Neural crest cell (in vitro differentiated cells): ENCODE measurements around the gene NBPF4. TPM values are rescaled to one million over a fixed set of nuclear protein-coding genes. Genes with fewer than 3 reads are reported as not detected.
A peak's percentile ranks its signal among the peaks of the same experiment; 100 is the strongest.
"Not testable (repeated sequence)": the region's sequence is repeated elsewhere in the genome, so short reads cannot be mapped to it uniquely, and the experiment has no call there.

Experiments
- DNase-seq: peaks from one replicate; pipeline ENCODE4 v3.0.0; 2021; ENCODE audit warnings: low read depth, mixed read lengths, low spot score
- H3K27ac Mint-ChIP-seq: one replicate; pipeline ENCODE4 v1.8.0; 2021; ENCODE audit warnings: mild to moderate bottlenecking, mixed read lengths; ENCODE audit not compliant: unreplicated experiment
- H3K27me3 Mint-ChIP-seq: 2 replicates; pipeline ENCODE4 v1.8.0; 2021; ENCODE audit warnings: low read depth, mild to moderate bottlenecking, mixed read lengths
- H3K36me3 Mint-ChIP-seq: 2 replicates; pipeline ENCODE4 v1.8.0; 2021; ENCODE audit warnings: low read depth, mild to moderate bottlenecking, mixed read lengths
- H3K4me1 Mint-ChIP-seq: 2 replicates; pipeline ENCODE4 v1.8.0; 2021; ENCODE audit warnings: mixed read lengths
- H3K4me3 Mint-ChIP-seq: one replicate; pipeline ENCODE4 v1.8.0; 2021; ENCODE audit warnings: mild to moderate bottlenecking, mixed read lengths
- H3K9me3 Mint-ChIP-seq: 2 replicates; pipeline ENCODE4 v1.8.0; 2021; ENCODE audit warnings: mixed read lengths
- total RNA-seq: library from RNA; stranded (reverse); gene quantifications from 2 replicates; pipeline ENCODE4 v1.2.1, GENCODE V29; 2021
- TF ChIP-seq, protein P1 (sequence below): fragments of 200-600 bp; sonication (generic); conservative IDR thresholded peaks from 2 replicates; pipeline ENCODE4 v1.5.0; 2021; ENCODE audit warnings: antibody characterized with exemption, mild to moderate bottlenecking

Gene NBPF4
- total RNA-seq, 1 donor from 2014 or later, result not detected

DNA sequence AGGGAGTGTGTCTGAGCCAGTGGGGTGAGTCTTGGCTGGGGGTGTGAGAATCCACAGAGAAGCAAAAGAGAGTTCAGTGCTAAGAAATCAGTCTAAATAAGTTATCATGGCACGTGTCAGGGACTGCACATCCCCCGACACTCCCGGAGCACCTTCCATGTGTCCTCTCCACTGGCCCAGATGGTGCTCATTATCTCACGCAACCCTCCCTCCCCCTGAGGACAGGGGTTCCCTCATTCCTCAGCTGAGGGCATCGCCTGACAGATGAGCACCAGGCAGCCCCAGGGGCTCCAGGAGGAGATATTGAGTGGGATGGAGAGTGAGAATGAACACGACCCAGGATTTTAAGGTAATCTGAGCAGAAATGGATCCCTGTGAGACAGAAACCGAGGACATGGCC lies 16.1 kb downstream of the NBPF4 start:
- DNase-seq, H3K27me3 Mint-ChIP-seq, H3K4me3 Mint-ChIP-seq, H3K4me1 Mint-ChIP-seq, H3K27ac Mint-ChIP-seq, H3K36me3 Mint-ChIP-seq, H3K9me3 Mint-ChIP-seq: not testable (repeated sequence)

DNA sequence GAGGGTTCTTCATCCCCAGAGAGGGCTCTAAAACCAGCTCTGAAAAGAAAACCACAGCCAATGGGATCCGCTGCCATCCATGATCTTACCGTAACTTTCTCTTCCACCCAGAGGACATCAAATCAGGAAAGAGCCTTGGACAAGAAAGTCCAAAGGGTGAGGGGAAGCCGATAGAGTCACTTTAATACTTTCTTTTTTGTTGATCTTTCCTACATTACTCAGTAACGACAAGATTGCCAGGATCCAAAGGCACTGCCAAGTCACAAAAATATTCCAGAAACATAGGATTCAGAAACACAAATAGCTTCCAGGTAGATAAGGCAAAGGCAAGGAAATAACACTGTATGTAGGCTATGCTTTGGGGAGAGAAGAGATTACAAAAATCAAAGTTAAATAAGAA lies 17.0 kb downstream of the NBPF4 start:
- H3K4me1 Mint-ChIP-seq, H3K36me3 Mint-ChIP-seq, H3K27ac Mint-ChIP-seq, H3K9me3 Mint-ChIP-seq, H3K27me3 Mint-ChIP-seq, H3K4me3 Mint-ChIP-seq, DNase-seq: not testable (repeated sequence)

DNA sequence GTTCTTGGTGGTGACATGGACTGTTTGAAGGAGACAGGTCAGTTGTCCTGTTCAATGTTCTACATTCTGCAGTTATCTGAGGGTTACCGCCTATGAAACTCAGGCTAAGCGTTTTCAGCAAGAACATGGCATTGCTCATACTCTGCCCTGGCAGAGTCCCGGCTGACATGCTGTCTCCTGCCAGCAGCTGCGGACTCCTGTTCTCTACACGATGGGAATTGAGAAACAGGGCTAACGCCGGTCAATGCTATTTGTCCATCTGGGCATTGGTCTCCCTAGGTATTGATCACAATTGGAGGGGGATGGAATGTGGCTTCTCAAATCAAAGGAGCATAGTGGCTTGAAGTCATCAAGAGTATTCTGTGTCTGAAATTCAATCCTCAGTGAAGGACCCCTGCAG lies 20.6 kb downstream of the NBPF4 start:
- H3K9me3 Mint-ChIP-seq, H3K4me3 Mint-ChIP-seq, H3K27ac Mint-ChIP-seq, H3K27me3 Mint-ChIP-seq, H3K4me1 Mint-ChIP-seq, DNase-seq, H3K36me3 Mint-ChIP-seq: not testable (repeated sequence)

DNA sequence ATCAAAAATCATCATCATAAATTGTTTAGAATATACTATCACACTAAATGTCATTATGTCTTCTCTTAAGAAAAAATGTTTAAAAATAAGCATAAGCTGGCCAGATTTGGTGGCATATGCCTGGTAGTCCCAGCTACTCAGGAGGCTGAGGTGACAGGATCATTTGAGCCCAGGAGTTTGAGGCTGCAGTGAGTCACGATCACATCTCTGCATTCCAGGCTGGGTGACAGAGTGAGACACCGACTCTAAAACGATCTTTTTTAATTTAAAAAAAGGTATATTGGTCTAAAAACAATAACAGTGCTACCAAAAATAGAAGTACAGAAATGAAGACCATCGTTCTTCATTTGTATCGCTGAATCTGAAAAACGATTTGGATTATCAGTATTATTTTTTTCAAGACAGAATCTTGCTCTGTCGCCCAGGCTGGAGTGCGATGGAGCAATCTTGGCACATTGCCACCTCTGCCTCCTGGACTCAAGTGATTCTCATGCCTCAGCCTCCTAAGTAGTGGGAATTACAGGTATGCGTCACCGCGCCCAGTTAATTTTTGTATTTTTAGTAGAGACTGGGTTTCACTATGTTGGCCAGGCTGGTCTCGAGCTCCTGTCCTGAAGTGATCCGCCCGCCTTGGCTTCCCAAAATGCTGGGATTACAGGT lies 26.2 kb downstream of the NBPF4 start:
- not testable (repeated sequence) for H3K27me3 Mint-ChIP-seq, H3K9me3 Mint-ChIP-seq, H3K27ac Mint-ChIP-seq, DNase-seq, H3K4me1 Mint-ChIP-seq, H3K36me3 Mint-ChIP-seq, H3K4me3 Mint-ChIP-seq

DNA sequence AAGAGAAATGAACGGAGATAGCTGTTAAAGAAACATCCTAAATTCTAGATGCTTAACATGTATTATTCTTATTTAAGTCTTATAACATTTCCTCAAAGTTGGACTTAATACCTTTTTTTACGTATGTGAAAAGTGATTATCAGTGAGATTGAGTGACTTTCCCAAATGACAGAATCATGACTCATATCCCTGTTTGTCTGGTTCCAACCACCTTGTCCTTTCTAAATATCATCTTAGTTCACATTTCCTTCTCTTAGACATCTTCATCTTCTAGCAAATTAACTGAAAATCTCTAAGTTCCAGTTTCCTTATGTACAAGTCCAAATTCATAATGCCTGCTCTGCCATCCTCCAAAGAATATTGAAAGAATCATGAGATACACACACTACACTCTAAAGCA lies 26.9 kb downstream of the NBPF4 start:
- not testable (repeated sequence) for H3K36me3 Mint-ChIP-seq, H3K4me3 Mint-ChIP-seq, H3K9me3 Mint-ChIP-seq, H3K27ac Mint-ChIP-seq, H3K4me1 Mint-ChIP-seq, DNase-seq
- peaks cover 11% of the 10 kb centered on the region for H3K27me3 Mint-ChIP-seq

DNA sequence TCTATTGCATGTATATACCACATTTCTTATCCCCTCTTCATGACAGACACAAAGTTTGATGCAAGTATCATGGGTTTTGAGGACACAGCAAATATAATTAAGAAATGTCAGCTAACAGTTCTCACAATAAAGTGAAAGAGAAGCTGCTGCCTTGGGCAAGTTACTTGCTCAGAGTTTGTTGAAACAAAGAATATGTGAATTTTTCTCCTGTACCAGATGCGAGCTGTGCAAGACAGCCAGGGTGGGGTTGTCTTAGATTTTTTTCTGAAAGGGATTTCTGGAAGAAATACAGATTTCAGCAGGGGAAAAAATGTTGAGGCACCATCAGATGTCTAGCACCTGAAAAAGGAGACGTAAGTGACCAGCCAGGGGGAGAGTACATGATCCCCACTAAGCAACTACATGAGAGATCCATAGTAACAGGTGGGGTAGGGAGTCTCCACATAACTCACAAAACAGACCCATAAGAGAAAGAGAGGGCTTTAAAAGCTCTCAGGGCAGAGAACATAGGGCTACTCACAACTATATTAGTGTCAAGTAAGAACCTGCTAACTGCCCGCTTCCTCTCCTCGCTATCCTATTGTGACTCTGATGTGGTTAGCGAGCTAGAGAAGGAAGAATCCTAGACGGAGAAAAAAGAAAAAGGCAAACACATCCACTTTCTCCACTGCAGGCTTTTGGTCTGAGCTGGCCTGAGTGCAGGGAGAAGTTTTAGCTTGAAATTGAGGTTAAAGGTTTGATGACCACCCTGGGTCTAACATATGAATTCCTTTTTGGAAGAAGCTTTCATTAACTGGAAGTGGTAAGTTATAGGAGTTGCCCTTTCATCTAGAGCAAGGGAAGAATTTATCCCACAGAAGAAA lies 27.6 kb downstream of the NBPF4 start:
- not testable (repeated sequence) for H3K36me3 Mint-ChIP-seq, H3K27ac Mint-ChIP-seq, DNase-seq, H3K4me1 Mint-ChIP-seq, H3K4me3 Mint-ChIP-seq, H3K9me3 Mint-ChIP-seq
- peaks cover 14% of the 10 kb centered on the region for H3K27me3 Mint-ChIP-seq

DNA sequence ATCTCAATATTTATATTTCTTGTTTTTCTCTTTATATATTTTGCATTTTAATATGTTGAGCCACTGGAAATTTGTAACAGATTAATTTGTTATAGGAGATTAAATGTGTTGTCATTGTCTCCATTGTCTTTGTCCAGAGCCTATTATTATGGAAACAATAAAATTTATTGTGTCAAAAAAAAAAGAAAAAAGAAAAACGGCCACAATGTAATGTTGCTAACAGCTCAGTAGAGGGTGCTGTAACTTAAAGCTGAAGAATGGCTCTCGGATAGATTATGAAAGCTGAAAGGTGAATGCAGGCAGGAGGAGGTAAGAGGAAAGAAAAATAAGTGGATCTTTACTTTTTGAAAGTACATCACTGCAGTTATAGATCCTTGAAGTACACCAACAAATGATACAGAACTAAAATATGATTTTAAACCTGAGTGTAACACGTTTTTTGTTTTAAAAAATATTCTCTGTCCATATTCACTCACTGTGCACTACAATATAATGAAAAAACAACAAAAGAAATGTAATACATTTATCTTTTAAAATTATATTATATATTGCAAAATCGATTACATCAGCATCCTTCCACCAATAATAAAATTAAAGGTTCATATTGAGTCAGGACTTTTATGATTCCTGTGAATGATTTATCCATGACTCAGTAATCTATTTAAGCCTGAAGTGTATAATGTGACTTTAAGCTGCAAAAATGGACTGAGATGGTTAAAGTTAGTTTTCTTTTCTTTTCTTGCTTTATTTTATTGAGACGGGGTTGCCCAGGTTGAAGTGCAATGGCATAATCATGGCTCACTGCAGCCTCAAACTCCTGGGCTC lies 29.0 kb downstream of the NBPF4 start:
- H3K9me3 Mint-ChIP-seq, H3K36me3 Mint-ChIP-seq, H3K27ac Mint-ChIP-seq, H3K4me1 Mint-ChIP-seq, DNase-seq, H3K4me3 Mint-ChIP-seq: not testable (repeated sequence)
- TF ChIP-seq, protein P1, sequence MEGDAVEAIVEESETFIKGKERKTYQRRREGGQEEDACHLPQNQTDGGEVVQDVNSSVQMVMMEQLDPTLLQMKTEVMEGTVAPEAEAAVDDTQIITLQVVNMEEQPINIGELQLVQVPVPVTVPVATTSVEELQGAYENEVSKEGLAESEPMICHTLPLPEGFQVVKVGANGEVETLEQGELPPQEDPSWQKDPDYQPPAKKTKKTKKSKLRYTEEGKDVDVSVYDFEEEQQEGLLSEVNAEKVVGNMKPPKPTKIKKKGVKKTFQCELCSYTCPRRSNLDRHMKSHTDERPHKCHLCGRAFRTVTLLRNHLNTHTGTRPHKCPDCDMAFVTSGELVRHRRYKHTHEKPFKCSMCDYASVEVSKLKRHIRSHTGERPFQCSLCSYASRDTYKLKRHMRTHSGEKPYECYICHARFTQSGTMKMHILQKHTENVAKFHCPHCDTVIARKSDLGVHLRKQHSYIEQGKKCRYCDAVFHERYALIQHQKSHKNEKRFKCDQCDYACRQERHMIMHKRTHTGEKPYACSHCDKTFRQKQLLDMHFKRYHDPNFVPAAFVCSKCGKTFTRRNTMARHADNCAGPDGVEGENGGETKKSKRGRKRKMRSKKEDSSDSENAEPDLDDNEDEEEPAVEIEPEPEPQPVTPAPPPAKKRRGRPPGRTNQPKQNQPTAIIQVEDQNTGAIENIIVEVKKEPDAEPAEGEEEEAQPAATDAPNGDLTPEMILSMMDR, result peak; percentile 81
- peaks cover 14% of the 10 kb centered on the region for H3K27me3 Mint-ChIP-seq

DNA sequence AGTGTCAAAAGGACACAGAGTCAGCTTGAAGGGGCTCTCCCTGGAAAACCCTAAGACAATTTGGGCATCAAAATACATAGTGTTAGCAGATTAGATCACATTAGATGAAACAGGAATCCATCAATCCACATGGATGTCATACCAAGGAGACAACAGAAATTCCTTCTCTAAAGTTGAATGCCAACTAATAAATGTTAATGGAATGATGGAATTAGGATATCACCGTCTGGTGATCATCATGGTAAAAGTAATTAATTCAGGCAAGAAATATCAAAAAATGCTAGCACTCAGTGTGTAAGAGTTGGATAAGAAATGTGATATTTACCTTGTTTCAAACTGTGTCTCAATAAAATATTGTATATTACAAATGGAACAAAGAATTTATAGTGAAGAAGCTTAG lies 32.9 kb downstream of the NBPF4 start:
- peaks cover 3% of the 10 kb centered on the region for H3K4me1 Mint-ChIP-seq
- TF ChIP-seq, protein P1, result no peak
- no peak overlapping the region for H3K4me3 Mint-ChIP-seq
- peaks cover 16% of the 10 kb centered on the region for H3K27me3 Mint-ChIP-seq
- no peak overlapping the region for H3K27ac Mint-ChIP-seq
- H3K36me3 Mint-ChIP-seq, result no peaks in the 10 kb centered on the region
- no peaks in the 10 kb centered on the region for H3K9me3 Mint-ChIP-seq
- DNase-seq, result no peak
